Ovary (tissue), 9 donors: ENCODE results near the gene CAPN14. TPM values are rescaled to one million over a fixed set of nuclear protein-coding genes. Genes with fewer than 3 reads are reported as not detected.

Source experiments
- DNase-seq, 5 donors: peaks; one replicate each; pipeline ENCODE4 v3.0.0-alpha.2; 2019 to 2020
- H3K27ac ChIP-seq, 2 donors: fragments of 200-600 bp; one replicate each; pipeline versions ENCODE4 v1.5.1 to v1.8.0; 2019 to 2022
- H3K27me3 ChIP-seq: fragments of 200-600 bp; one replicate; pipeline ENCODE4 v1.8.0; 2022
- H3K36me3 ChIP-seq: fragments of 200-600 bp; sonication (generic); one replicate; pipeline ENCODE4 v1.5.1; 2019
- H3K4me1 ChIP-seq: one replicate; pipeline ENCODE4 v1.8.1; 2013; ENCODE audit warnings: mild to moderate bottlenecking, moderate library complexity; ENCODE audit not compliant: insufficient read depth
- H3K4me3 ChIP-seq: fragments of 200-600 bp; sonication (generic); one replicate; pipeline ENCODE4 v1.5.1; 2017
- H3K9me3 ChIP-seq, 2 donors: fragments of 200-600 bp in 1 of 2; sonication (generic) in 1 of 2; one replicate each; pipeline versions ENCODE4 v1.5.1 to v1.8.1; 2013 to 2019; ENCODE audit warnings: mild to moderate bottlenecking in 1 of 2, moderate library complexity in 1 of 2
- EP300 ChIP-seq: sonication (generic); formaldehyde crosslinking; IDR thresholded peaks from one replicate; pipeline ENCODE4 v1.6.1; 2017; ENCODE audit warnings: antibody characterized with exemption
- POLR2A ChIP-seq: fragments of 450-650 bp; IDR thresholded peaks from one replicate; pipeline ENCODE4 v1.6.1; 2017; ENCODE audit warnings: antibody characterized with exemption, mild to moderate bottlenecking, moderate library complexity
- WGBS, 3 donors: extraction: QIAGEN DNeasy Blood & Tissue Kit in 1 of 3; methylation state at CpG; one replicate each; pipeline versions ENCODE4 v1.1.5 to v1.1.7; 2013 to 2017; 5-methylcytosine and 5-hydroxymethylcytosine counted together
- intact Hi-C, 4 donors: fragments of 100-400 bp; cut with DNase I; formaldehyde crosslinking; loops; one replicate each; pipeline versions ENCODE4 v1.11.0 to v1.15.1; 2022 to 2023
- polyA plus RNA-seq, 2 donors: library from polyadenylated mRNA; stranded (reverse); fragments of 200-250 nt in 1 of 2; fragments of 350-450 nt in 1 of 2; fragmentation: Illumina TruSeq in 1 of 2; extraction: RNeasy Lipid Tissue Mini Kit (QIAGEN cat#74804) in 1 of 2; gene quantifications; one replicate each; pipeline ENCODE4 v1.2.3, GENCODE V29; 2013 to 2014
- total RNA-seq, 7 donors: library from RNA; depleted of rRNA in 2 of 7; stranded (reverse); fragments of >200 nt in 2 of 7; fragmentation: NEBNext Ultra II Directional in 3 of 7; extraction: Animal tissue kit (Norgen Biotek cat#: 25700) in 3 of 7; gene quantifications; one replicate each; pipeline versions ENCODE4 v1.1.0 to v1.2.4, GENCODE V29; 2016 to 2023
- TF ChIP-seq, protein P1 (sequence below), 3 donors: fragments of 450-650 bp in 2 of 3; fragments of 200-600 bp in 1 of 3; IDR thresholded peaks; one replicate each; pipeline versions ENCODE4 v1.5.1 to v1.8.0; 2016 to 2022; ENCODE audit warnings: antibody characterized with exemption in 3 of 3, mild to moderate bottlenecking in 1 of 3
- donor health status: DM: no; HTN: no; CAD: no; lungs with moderate emphysema.
- donor health status: DM: no; HTN: no; CAD: no.
- donor health status: Bipolar disorder and iron deficiency.
- donor health status: DM: yes; HTN: yes; CAD: no.
- donor health status: DM: no; HTN: no; CAD: no.
- donor health status: DM: yes; HTN: yes; CAD: no.

The CAPN14 gene
- total and polyA plus RNA-seq, 9 donors, result 0.05 to 0.23 (median 0.05) TPM; not detected in 2

DNA sequence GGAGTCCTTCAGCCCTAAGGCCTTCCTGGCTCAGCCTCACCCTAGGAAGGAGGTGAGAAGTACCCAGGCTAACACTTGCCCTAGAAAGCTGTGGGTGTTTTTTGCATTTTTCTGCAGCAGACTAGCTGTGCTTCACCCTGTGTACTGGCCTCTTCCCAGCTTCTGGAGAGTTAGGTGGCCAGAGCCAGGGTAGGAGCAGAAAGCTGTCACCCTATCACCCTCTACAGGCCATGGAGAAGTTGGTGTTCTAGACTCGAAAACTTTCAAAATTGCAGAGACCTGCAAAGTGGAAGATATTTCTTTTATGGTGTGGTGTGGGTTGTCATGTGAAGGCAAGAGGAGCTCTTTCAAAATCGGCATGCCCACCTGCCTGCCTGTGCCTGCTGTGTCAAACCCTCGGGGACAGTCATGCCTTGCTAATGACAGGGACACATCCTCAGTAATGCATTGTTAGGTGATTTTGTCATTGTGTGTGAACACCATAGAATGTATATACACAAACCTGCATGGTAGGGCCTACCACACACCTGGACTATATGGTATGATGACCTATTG is 46.4 kb upstream of the CAPN14 start:
- Histone ChIP-seq H3K9me3 (no peaks in the 10 kb centered on the region), H3K4me1 (no peaks in the 10 kb centered on the region), H3K27me3 (no peaks in the 10 kb centered on the region), H3K27ac (no peak overlapping the region), H3K4me3 (no peak overlapping the region), H3K36me3 (no peaks in the 10 kb centered on the region)
- intact Hi-C loops, result no loop called here
- no peak for DNase-seq
- 87 to 94% (median 93%) methylated on average over 3 of the region's 3 CpGs for WGBS, 3 donors
- no peak for TF ChIP-seq EP300
- TF ChIP-seq, protein P1, sequence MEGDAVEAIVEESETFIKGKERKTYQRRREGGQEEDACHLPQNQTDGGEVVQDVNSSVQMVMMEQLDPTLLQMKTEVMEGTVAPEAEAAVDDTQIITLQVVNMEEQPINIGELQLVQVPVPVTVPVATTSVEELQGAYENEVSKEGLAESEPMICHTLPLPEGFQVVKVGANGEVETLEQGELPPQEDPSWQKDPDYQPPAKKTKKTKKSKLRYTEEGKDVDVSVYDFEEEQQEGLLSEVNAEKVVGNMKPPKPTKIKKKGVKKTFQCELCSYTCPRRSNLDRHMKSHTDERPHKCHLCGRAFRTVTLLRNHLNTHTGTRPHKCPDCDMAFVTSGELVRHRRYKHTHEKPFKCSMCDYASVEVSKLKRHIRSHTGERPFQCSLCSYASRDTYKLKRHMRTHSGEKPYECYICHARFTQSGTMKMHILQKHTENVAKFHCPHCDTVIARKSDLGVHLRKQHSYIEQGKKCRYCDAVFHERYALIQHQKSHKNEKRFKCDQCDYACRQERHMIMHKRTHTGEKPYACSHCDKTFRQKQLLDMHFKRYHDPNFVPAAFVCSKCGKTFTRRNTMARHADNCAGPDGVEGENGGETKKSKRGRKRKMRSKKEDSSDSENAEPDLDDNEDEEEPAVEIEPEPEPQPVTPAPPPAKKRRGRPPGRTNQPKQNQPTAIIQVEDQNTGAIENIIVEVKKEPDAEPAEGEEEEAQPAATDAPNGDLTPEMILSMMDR (IDR thresholded peaks at IDR 0.05), result no peak
- no peak for TF ChIP-seq POLR2A

DNA sequence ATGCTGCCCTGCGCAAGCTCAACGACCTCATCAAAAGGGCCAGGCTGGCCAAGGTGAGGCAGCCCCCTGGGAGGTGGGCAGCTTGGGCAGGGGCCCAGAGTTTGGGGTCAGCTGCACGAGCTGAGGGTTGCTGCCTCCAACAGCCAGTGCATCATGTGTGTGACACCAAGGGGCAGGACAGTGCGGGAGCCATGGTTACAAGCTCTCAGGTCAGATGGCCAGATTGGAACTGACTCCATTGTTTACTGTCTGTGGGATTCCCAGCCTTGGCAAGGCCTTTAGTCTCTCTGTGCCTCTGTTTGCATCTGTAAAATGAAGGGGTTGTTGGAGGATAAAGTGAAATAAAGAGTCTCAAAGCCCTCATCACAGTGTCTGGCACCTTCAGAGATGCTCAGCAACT is 43.6 kb upstream of the CAPN14 start:
- no peak for DNase-seq
- no peak overlapping the region for H3K27ac ChIP-seq
- 88 to 89% (median 89%) methylated on average over 3 to 4 of the region's 4 CpGs for WGBS, 3 donors
- TF ChIP-seq, protein P1 (IDR thresholded peaks at IDR 0.05), result no peak
- TF ChIP-seq POLR2A (no peak), EP300 (no peak)
- no peaks in the 10 kb centered on the region for H3K4me1 ChIP-seq
- no peaks in the 10 kb centered on the region for H3K9me3 ChIP-seq
- H3K4me3 ChIP-seq, result no peak overlapping the region
- intact Hi-C loops, result no loop called here
- no peaks in the 10 kb centered on the region for H3K27me3 ChIP-seq
- H3K36me3 ChIP-seq, result no peaks in the 10 kb centered on the region

DNA sequence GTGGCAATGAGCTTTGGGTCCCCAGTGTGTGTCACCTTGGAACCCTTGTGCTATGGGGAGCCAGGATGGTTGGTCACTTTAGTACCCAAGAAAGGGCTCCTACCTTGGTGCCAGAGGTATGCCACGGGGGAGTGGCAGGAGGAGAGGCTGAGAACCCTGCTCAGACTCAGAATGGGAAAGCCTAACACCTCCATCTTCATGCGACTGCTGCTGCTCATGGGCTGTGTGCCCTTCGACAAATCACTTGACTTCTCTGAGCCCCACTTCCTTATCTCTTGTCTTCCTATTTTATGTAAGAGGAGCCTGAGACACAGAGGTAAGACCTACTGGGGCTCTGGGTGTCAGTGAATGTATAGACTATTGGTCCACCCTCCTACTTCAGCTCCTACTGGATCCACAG is 41.8 kb upstream of the CAPN14 start:
- no peak for DNase-seq
- intact Hi-C loops, result no loop called here

DNA sequence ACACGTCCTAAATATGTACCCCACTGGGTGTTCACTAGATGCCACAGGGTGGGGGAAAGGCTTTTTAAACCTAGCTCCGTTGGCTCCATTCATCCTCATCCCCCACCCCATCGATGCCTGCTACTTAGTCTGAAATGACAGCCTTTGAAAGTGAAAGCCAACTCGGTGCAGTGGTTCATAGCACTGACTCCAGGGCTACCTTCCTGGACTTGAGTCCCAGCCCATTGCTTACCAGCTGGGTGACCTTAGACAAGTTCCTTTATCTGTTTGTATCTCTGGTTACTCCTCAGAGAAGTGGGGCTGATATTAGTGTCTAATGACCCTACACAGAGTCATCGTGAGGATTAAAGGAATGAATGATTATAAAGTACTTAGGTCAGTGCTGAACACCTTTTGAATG is 41.0 kb upstream of the CAPN14 start:
- intact Hi-C loops, result no loop called here
- no peak for TF ChIP-seq POLR2A
- TF ChIP-seq, protein P1 (IDR thresholded peaks at IDR 0.05), result no peak
- no peak for TF ChIP-seq EP300
- H3K9me3 ChIP-seq, result no peaks in the 10 kb centered on the region
- H3K36me3 ChIP-seq, result no peaks in the 10 kb centered on the region
- no peaks in the 10 kb centered on the region for H3K4me1 ChIP-seq
- no peak overlapping the region for H3K27ac ChIP-seq
- no peak overlapping the region for H3K4me3 ChIP-seq
- no peaks in the 10 kb centered on the region for H3K27me3 ChIP-seq
- WGBS, 3 donors, result 80 to 82% (median 82%) methylated on average over 5 of the region's 5 CpGs
- DNase-seq, result no peak

More for the DNA sequence above, 41.8 kb upstream of the CAPN14 start:
- WGBS, 3 donors, result 95 to 97% (median 95%) methylated on average over 3 of the region's 3 CpGs
- Histone ChIP-seq H3K4me3 (no peak overlapping the region), H3K27me3 (no peaks in the 10 kb centered on the region), H3K27ac (no peak overlapping the region), H3K4me1 (no peaks in the 10 kb centered on the region), H3K36me3 (no peaks in the 10 kb centered on the region), H3K9me3 (no peaks in the 10 kb centered on the region)
- TF ChIP-seq POLR2A (no peak), EP300 (no peak)
- TF ChIP-seq, protein P1 (IDR thresholded peaks at IDR 0.05), result no peak
